Measurements from ENCODE around the gene POU2F1.

GRCh38 chr1:167200272-167200671 is 20.4 kb upstream of the POU2F1 start:
- TF ChIP-seq EP300 (IDR thresholded peaks at IDR 0.05) (no peak), CTCF (IDR thresholded peaks at IDR 0.05) (no peak), POLR2AphosphoS5 (IDR thresholded peaks at IDR 0.05) (no peak), POLR2A (IDR thresholded peaks at IDR 0.05) (no peak)

All from upper lobe of left lung (tissue), 4 donors.